Mucosa of rectum (tissue), 2 donors: ENCODE measurements around the gene DCAF12L1.

Experiments
- H3K27ac ChIP-seq, 2 donors: one replicate each; pipeline ENCODE4 v1.7.0; 2013; ENCODE audit warnings: inconsistent platforms in 2 of 2, low read depth in 2 of 2, low read length in 2 of 2
- H3K27me3 ChIP-seq, 2 donors: one replicate each; pipeline ENCODE4 v1.7.0; 2013; ENCODE audit warnings: low read length in 2 of 2; ENCODE audit not compliant: control insufficient read depth in 2 of 2, insufficient read depth in 2 of 2
- H3K36me3 ChIP-seq, 2 donors: one replicate each; pipeline ENCODE4 v1.7.0; 2013; ENCODE audit warnings: low read length in 2 of 2; ENCODE audit not compliant: control insufficient read depth in 2 of 2, insufficient read depth in 2 of 2
- H3K4me1 ChIP-seq, 2 donors: one replicate each; pipeline ENCODE4 v1.7.0; 2013; ENCODE audit warnings: low read length in 2 of 2, mild to moderate bottlenecking in 1 of 2; ENCODE audit not compliant: control insufficient read depth in 2 of 2, insufficient read depth in 2 of 2
- H3K4me3 ChIP-seq, 2 donors: one replicate each; pipeline ENCODE4 v1.7.0; 2013; ENCODE audit warnings: low read length in 2 of 2
- H3K9ac ChIP-seq, 2 donors: one replicate each; pipeline ENCODE4 v1.7.0; 2013; ENCODE audit warnings: low read length in 2 of 2, low read depth in 1 of 2, mild to moderate bottlenecking in 1 of 2
- H3K9me3 ChIP-seq, 2 donors: one replicate each; pipeline ENCODE4 v1.7.0; 2013; ENCODE audit warnings: low read length in 2 of 2; ENCODE audit not compliant: control insufficient read depth in 2 of 2
- donor health status: healthy.
- donor health status: Normal muscosa, but diverticular disease.

DCAF12L1 gene

DNA sequence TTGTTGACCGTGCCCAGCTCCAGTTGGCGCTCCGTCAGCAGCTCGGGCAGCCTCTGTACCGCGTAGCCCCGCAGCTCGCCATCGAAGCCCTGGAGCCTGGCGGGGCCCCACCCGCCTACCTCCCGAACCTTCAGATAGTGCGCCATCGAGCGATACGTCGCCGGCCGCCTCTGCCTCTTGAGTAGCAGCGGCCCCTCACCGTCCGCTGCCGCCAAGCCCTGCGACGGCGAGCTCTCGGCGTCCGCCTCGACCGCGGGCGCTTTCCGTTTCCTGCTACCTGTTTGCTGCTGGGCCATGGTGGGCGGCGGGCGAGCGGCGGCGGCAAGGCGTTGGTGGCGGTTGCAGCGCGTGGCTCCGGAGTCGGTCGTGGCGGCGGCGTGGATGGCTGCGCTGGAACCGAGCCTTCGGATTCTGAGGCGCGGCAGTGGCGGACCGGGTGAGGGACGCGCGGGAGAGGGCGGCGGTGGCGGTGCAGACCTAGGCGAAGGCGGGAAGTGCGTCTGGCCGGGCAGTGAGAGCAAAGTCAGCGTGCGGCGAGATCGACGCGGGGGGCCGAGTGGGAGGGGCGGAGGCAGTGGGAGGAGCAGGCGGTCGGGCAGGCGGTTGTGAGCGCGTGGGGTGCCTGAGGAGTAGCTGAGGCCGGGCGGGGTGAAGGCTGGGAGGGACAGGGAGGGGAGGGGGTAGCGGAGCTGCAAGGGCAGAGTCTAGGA is at the start of gene DCAF12L1:
Gene DCAF12L1, minus strand, starts transcription at position 502 of the 710 bp plus-strand sequence. Its CDS starts 206 bp downstream, at position 296.
- H3K9ac ChIP-seq = no peak within 1 kb of the TSS
- H3K4me3 ChIP-seq = no peak within 1 kb of the TSS
- no peaks in the 10 kb centered on the region for H3K36me3 ChIP-seq
- no peak within 1 kb of the TSS for H3K27ac ChIP-seq
- no peaks in the 10 kb centered on the region for H3K27me3 ChIP-seq
- H3K4me1 ChIP-seq = no peaks in the 10 kb centered on the region
- H3K9me3 ChIP-seq = no peaks in the 10 kb centered on the region

DNA sequence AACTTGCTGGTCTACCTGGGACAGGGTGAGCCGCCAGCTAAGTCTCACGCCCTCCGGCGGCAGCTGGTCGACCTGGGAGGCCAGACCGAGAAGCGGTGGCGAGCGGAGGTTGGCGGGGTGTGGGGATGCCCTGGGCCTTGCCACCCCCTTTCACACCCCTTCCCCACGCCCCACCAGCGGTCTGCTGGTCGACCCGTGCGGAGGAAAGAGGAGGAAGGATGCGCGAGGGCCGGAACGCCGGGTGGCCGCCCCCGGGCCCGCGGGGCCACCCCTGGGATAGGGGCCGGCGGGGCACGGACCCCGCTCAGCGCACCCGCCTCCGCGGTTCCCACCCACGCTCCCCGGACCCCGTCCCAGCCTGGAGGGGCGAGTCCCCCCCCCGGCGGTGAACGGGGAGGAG is 28.3 kb upstream of the DCAF12L1 start:
- Histone ChIP-seq H3K27me3 (no peaks in the 10 kb centered on the region), H3K36me3 (no peaks in the 10 kb centered on the region), H3K4me3 (no peak overlapping the region), H3K9me3 (peaks cover 0 to 2% of the 10 kb centered on the region in 2 donors), H3K27ac (no peak overlapping the region), H3K4me1 (no peaks in the 10 kb centered on the region), H3K9ac (no peak overlapping the region)

DNA sequence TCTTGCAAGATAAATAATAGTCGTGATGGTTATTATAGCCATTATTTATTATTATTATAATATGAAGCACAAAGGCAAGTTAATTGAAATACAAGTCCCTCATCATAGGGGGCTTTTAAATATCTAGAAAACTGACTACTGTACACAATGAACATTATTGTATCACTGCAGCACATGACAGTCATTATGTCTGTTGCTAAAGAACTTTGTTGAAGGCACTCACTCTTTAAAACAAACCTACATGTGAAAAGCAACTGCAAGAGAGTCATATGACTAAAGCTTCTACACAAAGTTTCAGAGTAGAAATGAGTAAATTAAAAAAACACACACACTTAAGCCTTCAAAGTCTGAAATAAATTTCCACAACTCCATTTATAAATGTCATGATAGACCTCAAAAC is 23.3 kb upstream of the DCAF12L1 start:
- Histone ChIP-seq H3K9me3 (peaks cover 0 to 2% of the 10 kb centered on the region in 2 donors), H3K27me3 (no peaks in the 10 kb centered on the region), H3K4me3 (no peak overlapping the region), H3K36me3 (no peaks in the 10 kb centered on the region), H3K4me1 (no peaks in the 10 kb centered on the region), H3K9ac (no peak overlapping the region), H3K27ac (no peak overlapping the region)

DNA sequence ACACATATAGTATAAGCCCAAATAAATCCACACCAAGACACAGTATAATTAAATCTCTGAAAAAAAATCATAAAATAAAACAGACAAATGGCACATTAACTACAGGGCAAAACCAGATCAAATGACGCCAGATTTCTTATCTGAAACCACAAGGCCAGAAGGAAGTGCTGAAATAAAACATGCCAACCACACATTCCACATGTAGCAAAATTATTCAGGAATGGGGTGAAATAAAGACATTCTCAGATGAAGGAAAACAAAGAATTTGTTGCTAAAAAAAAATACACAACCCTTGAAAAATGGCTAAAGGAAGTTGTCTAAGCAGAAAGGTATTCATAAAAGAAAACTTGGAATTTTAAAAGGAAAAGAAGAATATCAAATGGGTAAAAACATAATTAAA is 4.5 kb upstream of the DCAF12L1 start:
- Histone ChIP-seq H3K9me3 (no peaks in the 10 kb centered on the region), H3K4me3 (no peak overlapping the region), H3K27ac (no peak overlapping the region), H3K9ac (no peak overlapping the region), H3K27me3 (no peaks in the 10 kb centered on the region), H3K36me3 (no peaks in the 10 kb centered on the region), H3K4me1 (no peaks in the 10 kb centered on the region)

DNA sequence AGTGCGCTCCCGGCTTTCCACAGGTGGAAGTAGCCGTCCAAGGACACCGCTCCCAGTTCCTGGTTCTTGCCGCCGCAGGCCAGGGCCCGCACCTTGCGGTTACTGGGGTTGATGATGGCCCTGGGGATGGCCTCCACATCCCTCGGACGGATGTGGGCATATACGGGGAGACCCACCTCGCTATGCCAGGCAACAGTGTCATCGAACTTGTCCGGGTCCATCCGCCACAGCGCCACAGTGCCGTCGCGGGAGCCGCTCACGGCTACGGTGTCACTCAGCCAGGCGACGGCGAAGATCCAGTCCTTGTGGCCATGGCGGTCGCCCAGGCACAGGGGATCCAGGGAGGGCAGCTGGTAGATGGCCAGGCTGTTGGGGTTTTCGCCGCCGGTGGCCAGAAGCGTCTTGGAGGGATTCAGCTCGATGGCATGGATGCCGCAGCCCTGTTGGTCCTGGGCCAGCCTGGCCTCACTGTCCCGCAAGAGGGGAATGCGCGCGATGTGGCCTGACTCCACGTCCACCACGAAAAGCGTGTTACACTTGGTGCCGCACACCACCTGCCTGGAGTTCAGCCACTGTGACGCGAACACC is 795 bp downstream of the DCAF12L1 start:
- Histone ChIP-seq H3K27ac (no peak overlapping the region), H3K27me3 (no peaks in the 10 kb centered on the region), H3K4me3 (no peak overlapping the region), H3K9ac (no peak overlapping the region), H3K4me1 (no peaks in the 10 kb centered on the region), H3K36me3 (no peaks in the 10 kb centered on the region), H3K9me3 (no peaks in the 10 kb centered on the region)

DNA sequence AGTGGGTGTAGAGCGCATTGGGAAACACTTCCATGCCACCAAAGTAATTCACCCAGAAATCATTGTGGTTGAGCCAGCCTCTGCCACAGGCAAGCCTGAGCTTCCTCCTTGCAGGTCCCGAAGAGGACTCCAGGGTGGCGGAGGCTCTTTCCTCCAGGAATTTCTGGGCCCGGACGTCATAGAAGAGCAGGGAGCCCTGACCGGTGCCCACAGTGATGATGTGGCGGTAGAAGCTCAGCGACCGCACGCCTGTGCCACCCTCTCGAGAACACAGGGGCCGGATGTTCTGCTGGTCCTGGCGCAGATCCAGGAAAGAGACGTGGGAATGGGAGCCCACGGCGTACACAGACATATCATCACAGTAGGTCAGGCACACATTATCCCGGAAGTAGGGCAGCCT is 1.3 kb downstream of the DCAF12L1 start:
- Histone ChIP-seq H3K9me3 (no peaks in the 10 kb centered on the region), H3K36me3 (no peaks in the 10 kb centered on the region), H3K27ac (no peak overlapping the region), H3K4me1 (no peaks in the 10 kb centered on the region), H3K27me3 (no peaks in the 10 kb centered on the region), H3K9ac (no peak overlapping the region), H3K4me3 (no peak overlapping the region)

DNA sequence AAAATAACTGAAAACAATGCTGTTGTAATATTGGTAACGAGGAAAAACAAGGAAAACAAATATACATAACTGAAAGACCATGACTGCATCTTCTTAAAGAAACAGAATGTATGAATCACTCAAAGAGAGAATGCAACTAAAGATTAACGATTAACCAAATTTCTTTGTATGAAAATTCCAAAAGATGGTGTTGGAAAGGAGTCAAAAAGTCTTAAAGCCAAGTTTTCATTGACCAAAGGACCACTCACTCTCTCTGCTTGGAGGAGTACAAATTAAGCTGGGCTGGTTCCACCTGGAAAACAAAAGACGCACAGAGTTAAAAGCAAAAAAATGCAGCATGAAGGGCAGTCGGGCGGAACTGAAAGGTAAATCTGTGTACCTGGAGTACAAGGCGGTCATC is 1.8 kb downstream of the DCAF12L1 start:
- H3K4me1 ChIP-seq = no peaks in the 10 kb centered on the region
- no peaks in the 10 kb centered on the region for H3K36me3 ChIP-seq
- H3K9me3 ChIP-seq = no peaks in the 10 kb centered on the region
- H3K27ac ChIP-seq = no peak overlapping the region
- H3K9ac ChIP-seq = no peak overlapping the region
- no peaks in the 10 kb centered on the region for H3K27me3 ChIP-seq
- H3K4me3 ChIP-seq = no peak overlapping the region

DNA sequence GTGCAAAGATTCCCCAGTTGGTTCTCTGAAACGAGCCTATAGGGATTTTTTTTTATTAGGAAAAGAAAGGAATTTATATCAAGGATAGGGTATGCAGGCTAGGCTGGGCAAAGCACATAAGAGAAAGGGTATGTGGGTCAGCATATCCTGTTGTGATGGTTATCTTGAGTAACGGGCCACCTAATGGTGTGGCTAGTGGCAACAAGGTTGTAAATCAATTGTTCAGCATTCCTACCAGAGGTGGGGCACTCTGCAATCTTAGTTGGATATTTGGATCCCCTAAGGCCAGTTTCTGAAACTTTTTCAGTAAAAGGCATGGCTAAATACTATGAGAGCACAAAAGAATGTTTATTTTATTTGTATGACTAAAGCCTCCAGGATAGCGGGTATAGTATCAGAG is 42.7 kb downstream of the DCAF12L1 start:
- H3K9ac ChIP-seq = no peak overlapping the region
- H3K36me3 ChIP-seq = no peaks in the 10 kb centered on the region
- H3K4me1 ChIP-seq = no peaks in the 10 kb centered on the region
- no peak overlapping the region for H3K27ac ChIP-seq
- no peaks in the 10 kb centered on the region for H3K27me3 ChIP-seq
- no peaks in the 10 kb centered on the region for H3K9me3 ChIP-seq
- no peak overlapping the region for H3K4me3 ChIP-seq
